Loucy (cell line): ENCODE results near the gene NCAPH2.

Source experiments
- CTCF ChIP-seq: fragments of 200-600 bp; sonication (generic); conservative IDR thresholded peaks from 2 replicates; pipeline ENCODE4 v1.5.1; 2014; ENCODE audit warnings: mild to moderate bottlenecking, antibody characterized with exemption, low read length
- EZH2phosphoT487 ChIP-seq: fragments of 200-600 bp; IDR thresholded peaks from 2 replicates; pipeline ENCODE4 v1.6.1; 2018; ENCODE audit warnings: antibody characterized with exemption, mild to moderate bottlenecking, moderate library complexity, borderline replicate concordance

DNA sequence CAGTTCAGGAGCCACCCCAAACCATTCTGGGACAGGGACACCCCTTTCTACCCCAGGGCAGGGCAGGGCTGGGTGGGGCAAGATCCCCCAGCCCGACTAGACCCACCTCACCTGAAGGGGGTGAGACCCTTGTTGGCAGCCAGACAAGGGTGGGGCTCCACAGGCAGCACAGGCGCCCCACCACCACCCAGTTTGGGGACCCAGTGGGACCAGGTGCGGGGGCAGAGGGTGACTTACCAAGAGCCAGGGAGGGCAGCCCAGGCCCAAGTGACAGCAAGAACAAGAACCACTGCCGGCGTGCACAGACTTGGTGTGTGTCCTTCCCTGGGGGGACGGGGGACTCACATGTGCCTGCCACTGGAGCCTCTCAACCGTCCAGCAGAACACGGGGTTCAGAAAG, 24.5 kb upstream of the NCAPH2 start:
- no peak for TF ChIP-seq CTCF
- no peak for TF ChIP-seq EZH2phosphoT487
